ENCODE data around the gene KIAA1671.

KIAA1671 gene

DNA sequence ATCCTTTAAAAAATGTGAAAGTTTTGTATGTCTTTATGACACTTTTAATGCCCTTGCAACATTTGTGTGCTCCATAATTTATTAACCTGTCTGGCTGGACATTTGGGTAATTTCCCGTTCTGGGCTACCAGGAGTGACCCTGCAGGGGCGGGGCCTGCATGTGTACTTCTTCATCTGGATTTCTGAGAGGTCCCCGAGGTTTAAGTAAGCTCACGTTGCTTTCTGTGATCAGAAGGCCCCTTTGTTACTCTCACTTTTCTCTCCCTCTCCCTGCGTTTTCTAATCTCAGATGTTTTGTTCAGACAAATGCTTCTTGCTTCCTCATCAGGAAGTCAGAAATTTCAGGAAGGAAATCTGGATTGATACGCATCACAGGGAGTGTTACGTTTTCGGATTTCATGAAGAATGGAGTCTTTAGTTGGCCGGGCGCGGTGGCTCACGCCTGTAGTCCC, 168.3 kb downstream of the KIAA1671 start:
- DNase-seq: no peak

DNA sequence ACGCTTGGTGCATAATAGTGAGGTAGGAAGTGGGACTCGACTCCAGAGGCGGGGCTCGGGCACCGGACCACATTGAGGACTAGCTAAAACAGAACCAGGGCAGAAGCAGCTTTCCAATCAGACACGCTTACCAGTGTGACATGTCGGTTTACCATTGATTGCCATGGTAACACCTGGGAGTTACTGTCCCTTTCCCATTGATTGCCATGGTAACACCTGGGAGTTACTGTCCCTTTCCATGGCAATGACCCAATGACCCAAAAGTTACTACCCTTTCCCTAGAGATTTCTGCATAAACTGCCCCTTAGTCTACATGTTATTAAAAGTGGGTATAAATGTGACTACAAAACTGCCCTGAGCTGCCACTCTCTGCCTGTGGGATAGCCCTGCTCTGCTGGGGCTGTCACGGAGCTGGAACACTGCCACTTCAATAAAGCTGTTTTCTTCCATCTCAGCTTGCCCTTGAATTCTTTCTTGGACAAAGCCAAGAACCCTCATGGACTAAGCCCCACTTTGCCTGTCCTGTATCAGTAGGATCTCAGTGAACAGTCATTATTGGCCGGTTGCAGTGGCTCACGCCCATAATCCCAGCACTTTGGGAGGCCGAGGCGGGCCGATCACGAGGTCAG, 169.7 kb downstream of the KIAA1671 start:
- no peak for DNase-seq

DNA sequence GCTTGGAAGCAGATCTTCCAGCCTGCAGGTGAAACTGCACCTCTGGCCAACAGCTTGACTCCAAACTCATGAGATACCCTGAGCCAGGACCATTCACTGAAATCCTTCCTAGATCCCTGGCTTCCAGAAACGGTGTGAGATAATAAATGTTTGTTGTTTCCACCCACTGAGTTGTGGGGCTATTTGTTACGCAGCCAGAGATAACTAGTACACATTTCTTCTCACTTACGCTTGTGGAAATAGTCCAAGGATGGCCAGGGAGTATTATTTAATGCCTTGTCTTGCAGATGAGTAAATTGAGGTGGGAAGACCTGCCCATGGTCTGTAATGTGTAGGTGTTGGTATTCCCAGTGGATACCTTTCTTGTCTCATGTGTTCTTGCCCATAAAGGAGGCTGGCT, 171.2 kb downstream of the KIAA1671 start:
- DNase-seq: no peak

DNA sequence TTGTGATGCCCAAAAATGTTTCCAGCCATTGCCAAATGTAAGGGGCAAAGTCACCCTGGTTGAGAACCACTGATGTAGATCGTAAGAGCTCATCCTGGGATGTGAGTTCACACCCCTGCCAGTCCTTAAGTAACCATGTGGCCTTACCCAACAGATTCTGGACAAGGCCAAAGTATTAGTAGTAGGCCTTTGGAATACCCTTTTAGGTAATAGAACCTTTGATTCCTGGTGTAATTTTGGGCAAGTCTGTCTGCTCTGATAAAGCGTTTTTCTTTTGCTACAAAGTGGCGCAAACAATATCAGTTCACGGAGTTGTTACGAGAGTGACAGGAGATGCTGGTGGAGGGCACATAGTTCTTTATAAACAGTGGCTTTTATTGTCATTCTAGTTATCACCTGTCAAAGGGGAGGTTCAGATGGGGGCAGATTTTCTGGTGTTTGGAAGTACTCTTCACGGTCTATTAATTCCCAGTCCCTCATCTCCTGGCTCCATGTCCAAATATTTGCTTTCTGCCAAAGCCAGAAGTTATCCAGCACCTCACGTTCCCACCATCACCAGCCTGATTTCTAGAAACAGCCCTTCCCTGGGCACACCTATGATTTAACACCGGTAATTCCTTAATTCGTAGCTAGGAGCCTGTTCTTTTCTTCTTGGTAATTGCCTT, 173.3 kb downstream of the KIAA1671 start:
- DNase-seq: no peak

DNA sequence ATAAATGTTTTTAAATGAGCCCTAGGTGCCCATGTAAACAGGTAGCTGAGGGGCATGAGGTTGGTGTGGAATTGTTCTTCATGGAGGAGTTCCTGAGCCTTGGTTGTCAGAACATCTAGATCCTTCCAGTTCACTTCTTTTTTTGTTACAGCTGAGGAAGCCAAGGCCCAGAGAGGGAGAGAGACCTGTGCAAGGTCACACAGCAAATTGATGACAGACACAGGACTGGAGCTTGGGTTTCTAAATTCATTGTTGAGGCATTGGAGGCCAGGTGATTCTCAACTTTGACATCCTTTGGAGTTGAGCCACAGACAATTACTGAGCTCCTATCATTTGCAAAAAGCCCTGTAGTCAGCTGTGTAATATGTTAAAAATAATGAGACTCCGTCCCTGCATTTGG, 174.0 kb downstream of the KIAA1671 start:
- DNase-seq: no peak

DNA sequence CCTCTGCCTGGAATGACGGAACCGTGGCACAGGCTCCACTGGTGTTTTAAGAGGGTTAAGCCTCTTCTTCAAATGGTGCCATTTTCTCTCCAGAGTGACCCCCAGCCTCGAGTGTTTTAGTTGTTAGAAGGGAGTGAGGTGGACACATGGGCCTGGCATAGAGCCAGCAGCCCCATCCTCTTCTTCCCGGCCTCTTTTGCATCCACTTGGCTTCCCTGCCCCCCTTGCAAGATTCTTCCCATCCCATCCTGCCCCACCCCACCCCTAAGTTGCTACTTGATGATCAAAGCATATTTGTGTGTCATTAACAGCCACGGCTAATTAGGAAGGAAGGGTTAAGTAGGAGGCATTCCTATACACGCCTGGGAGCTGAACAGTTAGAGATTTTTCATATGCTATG, 174.8 kb downstream of the KIAA1671 start:
- DNase-seq: no peak

DNA sequence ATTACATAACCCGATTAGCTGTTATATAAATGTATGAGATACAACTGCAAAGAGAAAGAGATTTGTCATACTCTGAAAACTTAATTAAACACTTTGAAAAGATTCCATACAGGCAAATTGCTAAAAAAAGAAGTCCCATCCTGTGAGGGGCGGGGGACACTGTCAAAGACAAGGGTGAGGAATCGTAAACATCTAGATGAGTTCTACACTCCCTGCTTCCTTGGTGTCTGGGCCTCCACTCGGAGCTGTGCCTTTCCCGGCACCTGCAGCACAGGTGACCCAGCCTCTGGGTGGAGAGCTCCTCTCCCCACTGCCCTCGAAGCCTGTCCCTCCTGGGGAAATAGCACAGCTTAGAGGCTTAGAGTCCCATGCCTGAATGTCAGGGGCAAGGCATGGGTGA, 177.9 kb downstream of the KIAA1671 start:
- DNase-seq: no peak

DNA sequence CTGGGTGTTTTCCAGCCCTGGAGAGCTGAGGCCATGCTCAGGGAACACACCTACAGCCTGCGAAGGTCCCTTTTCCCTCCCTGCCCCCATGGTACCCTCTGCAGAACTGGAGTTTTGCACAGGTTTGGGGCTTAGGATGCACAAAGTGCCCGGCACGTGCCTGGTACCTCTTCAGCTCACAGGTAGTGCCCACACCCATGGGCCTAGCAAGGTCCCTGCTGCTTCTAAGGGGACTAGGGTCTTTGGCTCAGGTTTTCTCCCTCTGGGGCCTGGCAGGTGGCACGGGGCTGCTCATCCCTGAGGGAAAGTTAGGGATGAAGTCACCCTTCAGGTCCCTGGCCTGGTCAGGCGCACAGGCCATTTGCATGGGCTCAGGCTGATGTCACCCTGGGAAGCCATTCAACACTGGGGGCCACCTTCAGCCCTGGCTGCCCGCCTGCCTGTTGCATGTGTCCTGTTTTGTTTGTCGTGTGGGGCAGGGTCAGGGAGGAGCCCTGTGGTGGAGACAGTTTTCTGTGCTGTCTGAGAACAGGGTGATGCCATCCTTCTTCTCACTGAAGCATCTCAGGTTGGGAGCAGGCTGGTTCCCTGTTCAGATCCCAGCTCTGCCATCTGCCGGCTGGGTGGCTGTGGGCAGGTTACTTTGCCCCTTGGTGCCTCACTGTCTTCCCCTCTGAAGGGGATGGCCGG, 178.8 kb downstream of the KIAA1671 start:
- no peak for DNase-seq

DNA sequence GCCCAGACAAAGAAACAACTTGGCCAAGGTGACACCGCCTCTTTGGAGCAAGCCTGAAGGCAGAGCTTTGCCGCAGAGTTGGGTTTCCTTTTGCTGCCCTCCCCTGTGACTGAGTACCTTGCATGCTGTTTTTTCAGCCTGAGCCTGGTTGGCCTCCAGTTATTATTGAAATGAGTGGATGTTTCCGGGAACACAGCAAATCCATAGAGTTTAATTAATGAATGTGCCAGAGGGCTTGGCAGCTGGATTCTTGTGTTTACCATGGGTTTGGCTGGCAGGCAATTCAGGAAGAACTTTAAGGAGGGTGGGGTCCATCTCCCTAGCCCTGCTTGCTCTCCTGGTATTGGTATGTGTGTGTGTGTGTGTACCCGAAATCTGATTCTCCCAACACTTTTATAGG, 181.5 kb downstream of the KIAA1671 start:
- no peak for DNase-seq

DNA sequence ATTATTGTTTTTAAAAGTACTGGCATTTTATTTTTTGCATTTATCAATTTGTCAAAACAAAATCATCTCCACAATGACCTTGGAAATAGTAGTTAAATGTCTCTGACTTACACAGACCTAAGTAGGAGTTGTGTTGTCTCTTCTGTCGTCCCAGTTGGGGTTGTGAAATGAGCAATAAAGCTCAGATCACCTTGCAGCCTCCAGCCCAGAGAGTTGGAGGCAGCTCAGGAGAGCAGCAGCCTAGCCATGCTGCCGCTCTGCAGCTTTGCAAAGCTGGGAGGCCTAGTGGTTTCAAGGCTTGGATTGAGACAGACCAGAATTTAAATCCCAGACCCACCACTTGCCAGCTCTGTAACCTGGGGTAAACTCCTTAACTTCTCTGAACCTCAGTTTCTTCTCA, 181.9 kb downstream of the KIAA1671 start:
- DNase-seq: no peak

DNA sequence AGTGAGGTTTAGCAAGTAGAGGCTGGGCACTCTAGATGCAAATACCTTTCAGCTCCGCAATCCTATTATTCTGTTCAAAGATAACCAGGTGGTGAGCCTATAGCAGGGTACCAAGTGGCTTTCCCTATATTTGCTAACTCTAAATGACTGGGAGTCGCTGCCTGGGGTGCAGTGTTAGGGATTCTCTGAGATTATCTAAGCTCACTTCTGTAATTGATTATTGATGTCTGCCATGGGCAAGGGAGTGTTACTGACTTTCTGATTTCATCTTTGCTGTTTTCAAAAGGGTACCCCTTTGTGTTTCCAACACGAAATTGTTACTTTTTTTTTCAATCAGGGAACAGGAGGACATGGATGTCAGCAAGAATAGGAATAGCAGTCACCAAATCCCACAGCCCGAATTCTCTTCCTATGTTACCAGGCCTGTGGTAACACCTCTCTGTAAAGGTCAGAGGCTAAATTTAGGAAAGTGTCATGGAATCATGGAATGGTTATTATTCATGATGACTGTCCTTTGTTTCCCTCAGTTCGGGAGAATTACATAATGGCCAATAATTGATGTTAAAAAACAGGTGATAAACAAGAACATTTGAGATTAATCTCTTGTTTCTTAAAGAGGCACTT, 184.5 kb downstream of the KIAA1671 start:
- no peak for DNase-seq

DNA sequence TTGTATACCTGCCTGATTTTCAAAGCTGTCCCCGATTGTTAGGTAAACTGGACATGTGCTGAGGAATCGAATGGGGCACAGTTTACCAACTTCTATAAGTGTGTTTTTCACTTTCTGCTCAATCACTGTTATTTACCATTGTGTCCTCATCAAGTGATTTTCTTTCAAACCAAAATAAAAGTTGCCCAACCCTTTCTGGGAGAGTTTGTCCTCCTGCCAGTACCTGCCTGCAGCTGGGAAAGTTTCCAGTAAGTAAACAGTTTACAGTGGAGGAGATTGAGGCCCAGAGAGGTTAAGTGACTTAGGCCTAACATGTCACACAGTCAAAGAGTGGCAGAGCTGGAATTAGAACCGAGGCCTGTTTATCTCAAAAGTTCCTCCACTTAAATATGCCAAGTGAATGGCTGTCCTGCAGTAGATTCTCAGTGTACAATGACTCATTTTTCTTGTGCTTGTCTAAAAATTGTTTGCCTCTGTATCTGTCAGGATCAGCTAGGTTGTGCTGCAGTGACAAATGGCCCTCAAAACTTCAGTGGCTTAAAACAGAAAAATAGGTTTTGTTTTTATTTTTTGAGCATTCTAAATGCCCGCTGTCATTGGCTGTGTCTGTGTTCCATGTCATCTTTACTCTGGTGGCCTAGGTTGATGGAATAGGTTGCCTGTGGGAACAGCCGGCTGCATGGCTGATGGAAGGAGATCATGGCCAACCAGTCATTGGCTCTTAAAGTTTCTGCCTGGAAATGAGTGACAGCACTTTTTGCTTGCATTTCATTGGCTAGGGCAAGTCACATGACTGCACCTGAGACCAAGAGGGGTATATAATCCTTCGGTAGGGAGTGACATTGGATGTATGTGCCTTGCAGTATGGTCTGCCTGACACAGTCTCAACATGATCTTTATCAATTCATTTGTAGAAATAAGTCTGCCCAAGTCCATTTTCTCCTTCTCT, 185.3 kb downstream of the KIAA1671 start:
- DNase-seq: no peak

DNA sequence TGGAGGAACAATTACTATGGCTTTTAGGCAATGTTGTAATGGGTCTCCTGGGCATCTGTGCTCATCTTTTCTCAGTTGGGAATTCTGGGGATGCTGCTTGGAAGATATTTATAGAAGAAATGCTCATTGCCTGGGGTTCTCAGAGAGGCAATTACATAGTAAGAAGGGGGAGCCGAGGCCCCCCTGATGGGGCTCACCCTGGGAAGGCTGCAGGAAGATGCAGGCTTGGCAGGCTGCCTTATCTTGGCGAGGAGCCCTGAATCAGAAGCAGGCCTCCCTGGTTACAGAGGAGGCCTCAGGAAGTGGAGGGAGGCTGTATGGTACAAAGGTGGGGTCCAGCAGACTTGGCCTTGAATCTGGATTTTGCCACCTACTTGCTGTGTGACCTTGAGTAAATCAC, 186.5 kb downstream of the KIAA1671 start:
- DNase-seq: no peak

DNA sequence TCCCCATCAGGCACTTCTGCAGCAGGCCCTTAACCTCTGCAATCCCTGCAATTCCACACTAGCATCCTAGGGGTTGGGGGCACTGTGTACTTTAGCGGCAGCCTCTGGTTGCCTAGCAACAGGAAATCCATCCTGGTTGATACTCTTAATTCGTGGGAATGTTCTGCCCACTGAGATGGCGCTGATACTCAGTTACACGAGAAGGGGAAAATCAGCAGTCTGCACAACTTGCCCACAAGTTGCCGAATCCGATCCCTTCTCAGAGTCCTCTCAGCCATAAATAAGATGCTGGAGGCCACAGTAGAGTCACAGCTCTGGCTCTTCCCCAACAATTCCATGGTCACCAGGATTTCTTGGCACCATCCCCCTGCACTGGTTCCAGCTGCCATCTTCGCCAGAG, 189.6 kb downstream of the KIAA1671 start:
- DNase-seq: no peak

DNA sequence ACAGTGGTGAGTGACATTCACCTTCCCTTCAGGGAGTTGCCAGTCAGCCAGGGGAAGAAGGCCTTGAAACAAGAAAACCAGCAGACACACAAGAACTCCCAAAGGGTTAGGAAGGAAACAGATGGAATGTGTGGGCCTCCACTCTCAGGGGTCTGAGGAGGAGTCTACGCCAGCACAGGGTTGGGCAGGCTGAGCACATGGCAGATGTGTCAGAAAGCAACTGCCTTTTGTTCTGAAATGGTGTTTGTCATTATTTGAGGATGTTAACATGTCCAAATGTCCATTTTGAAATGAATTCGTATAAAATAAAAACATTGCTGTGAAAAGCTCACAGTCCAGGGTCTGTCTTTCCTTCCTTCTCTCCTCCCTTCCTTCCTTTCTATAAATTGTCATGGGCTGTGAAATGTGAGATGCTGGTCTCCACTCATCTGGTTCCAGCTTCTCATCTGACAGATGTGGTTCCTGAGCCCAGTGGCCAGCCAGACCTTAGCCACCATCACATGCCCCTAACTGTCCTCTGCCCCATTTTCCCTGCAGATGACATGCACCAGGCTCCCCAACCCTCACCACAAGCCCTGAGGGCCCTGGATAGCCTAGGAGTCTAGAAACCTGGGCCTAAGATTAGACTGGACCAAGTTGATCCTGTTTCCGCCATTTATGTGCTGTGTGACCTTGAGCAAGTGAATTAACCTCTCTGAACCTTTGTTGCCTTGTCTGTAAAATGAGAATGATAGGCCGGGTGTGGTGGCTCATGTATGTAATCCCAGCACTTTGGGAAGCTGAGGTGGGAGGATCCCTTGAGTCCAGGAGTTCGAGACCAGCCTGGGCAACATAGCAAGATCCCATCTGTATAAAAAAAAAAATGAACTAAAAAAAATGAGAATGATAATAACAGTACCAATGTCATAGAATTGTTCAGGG, 190.9 kb downstream of the KIAA1671 start:
- no peak for DNase-seq

DNA sequence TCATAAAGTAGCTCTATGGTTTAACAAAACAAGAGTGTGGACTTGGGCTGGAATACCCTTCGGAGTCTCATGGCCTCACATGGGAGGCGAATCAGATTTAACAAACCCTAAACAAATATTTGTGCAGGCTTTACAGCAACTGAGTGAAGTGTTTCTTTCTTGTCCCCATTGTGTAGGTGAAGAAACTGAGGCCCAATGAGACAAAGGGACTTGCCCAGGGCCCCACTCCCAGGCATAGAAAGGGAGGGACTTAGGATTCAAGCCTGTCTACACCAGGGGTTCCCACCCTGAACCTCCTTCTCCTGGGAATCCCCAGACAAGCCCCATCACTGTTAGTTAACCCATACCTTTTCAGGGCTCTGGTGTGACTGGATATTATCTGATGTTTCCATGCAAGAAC, 192.0 kb downstream of the KIAA1671 start:
- DNase-seq: no peak

DNA sequence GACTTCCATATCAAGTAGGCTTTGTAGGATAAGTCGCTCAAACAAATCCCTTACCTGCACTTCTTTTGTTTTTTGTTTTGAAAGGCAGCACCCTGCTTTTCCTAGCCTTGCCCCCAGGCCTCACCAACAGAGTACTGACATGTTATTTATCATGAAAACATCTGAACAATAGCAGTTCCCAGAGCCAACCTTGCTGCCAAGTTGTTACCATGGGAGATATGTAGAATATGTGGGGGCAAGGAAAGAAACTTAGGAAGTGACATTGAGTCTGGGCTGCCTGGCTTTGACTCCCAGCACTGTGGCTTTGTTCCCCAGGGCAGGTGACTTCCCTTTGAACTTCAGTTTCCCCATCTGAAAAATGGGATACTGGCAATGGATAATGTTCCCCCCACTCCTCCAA, 193.8 kb downstream of the KIAA1671 start:
- DNase-seq: no peak

DNA sequence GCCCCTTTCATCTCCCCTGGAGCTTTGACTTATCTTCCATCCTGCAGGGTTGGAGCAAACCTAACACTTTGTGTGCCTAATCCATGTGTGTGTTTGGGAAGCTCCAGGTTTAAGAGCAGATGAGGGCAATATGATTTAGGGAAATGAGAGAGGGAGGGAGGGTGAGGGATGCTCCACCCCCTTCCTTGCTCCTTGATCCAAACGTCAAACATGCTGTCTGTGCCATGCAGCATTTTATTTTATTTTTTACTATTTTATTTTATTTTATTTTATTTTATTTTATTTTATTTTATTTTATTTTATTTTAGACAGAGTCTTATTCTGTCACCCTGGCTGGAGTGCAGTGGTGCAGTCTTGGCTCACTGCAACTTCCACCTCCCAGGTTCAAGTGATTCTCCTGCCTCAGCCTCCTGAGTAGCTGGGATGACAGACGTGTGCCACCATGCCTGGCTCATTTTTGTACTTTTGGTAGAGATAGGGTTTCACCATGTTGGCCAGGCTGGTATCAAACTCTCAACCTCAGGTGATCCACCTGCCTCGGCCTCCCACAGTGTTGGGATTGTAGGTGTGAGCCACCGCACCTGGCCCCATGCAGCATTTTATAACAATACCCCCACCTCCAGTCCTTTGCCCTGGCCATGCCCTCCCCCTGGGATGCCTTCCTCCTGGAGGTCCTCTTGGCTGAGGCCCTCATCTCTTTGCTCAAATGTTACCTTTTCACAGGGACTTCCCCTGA, 194.6 kb downstream of the KIAA1671 start:
- no peak for DNase-seq

DNA sequence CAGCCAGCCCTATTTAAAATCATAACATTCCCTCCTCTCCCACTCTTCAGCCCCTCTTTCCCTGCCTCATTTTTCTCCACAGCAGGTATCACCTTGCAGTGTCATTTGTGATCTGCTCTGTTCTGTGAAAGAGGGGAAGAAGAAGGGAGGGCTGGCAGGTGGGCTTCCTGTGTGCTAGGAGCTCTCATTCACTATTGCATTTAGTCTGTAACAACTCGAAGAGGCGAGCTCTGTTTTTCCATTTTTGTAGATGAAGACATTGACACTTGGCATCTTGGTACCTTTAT, 195.1 kb downstream of the KIAA1671 start:
- DNase-seq: no peak

DNA sequence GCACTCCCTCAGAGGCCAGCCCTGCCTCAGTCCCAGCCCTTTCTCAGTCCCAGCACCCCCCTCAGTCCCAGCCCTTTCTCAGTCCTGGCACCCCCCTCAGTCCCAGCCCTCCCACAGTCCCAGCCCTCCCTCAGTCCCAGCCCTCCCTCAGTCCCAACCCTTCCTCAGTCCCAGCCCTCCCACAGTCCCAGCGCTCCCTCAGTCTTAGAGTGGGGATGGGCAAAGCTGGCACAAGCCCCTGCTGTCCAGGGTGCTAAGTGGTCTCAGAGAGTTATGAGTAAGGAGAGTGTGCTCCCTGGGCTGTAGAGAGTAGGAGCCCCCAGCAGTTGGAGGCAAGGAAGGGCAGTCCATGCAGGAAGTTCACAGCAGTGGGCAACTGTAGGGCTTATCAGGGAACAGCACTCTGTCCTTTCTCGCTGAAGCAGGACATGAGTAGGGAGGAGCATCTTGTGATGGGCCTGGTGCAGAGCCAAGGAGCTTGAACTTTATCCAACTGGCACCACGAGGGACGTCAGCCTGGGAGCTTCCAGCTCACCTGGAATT, 195.7 kb downstream of the KIAA1671 start:
- no peak for DNase-seq

DNA sequence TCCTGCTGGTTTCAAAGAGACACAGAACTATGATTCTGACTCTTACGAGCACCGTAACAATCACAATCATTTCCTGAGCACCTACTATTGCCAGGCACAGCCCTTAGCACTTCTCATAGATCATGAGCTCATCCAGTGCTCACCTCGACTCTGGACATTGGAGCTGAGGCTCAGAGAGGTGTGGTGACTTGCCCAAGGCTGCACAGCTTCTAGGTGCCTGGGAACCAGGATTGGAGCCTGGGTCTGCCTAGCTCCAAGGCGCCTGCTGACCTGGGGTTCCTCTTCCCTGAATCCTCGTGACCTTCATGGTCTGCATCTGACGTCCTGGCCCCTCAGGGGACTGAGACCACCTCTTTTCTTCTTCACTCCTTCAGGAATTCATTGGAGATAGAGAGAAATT, 196.5 kb downstream of the KIAA1671 start:
- no peak for DNase-seq
